Parathyroid adenoma (tissue), 2 donors: Measurements from ENCODE around the gene PPP2R5A.
"Not testable (repeated sequence)": the region's sequence is repeated elsewhere in the genome, so short reads cannot be mapped to it uniquely, and the experiment has no call there.

Experiments used
- H2AFZ ChIP-seq: fragments of 300-600 bp; sonication (generic); one replicate; pipeline ENCODE4 v1.7.0; 2017; ENCODE audit warnings: antibody characterized with exemption, mild to moderate bottlenecking
- H3K27ac ChIP-seq: fragments of 300-600 bp; sonication (generic); one replicate; pipeline ENCODE4 v1.7.0; 2017
- H3K27me3 ChIP-seq: fragments of 300-600 bp; sonication (generic); one replicate; pipeline ENCODE4 v1.7.0; 2017; ENCODE audit warnings: low read length; ENCODE audit not compliant: control insufficient read depth, insufficient read depth
- H3K36me3 ChIP-seq: fragments of 300-600 bp; sonication (generic); one replicate; pipeline ENCODE4 v1.7.0; 2017; ENCODE audit warnings: low read length; ENCODE audit not compliant: control insufficient read depth, insufficient read depth
- H3K4me1 ChIP-seq: fragments of 300-600 bp; sonication (generic); one replicate; pipeline ENCODE4 v1.7.0; 2017; ENCODE audit warnings: control low read depth
- H3K4me2 ChIP-seq: fragments of 300-600 bp; sonication (generic); one replicate; pipeline ENCODE4 v1.7.0; 2017; ENCODE audit warnings: low read length
- H3K4me3 ChIP-seq: fragments of 300-600 bp; sonication (generic); one replicate; pipeline ENCODE4 v1.7.0; 2017; ENCODE audit warnings: low read depth, low read length
- H3K79me2 ChIP-seq: fragments of 300-600 bp; sonication (generic); one replicate; pipeline ENCODE4 v1.7.0; 2017; ENCODE audit warnings: control low read depth
- H3K9ac ChIP-seq: fragments of 300-600 bp; sonication (generic); one replicate; pipeline ENCODE4 v1.7.0; 2017; ENCODE audit warnings: mild to moderate bottlenecking
- H3K9me3 ChIP-seq: fragments of 300-600 bp; sonication (generic); one replicate; pipeline ENCODE4 v1.7.0; 2017; ENCODE audit warnings: low read length; ENCODE audit not compliant: control insufficient read depth
- TF ChIP-seq, protein P1 (sequence below): fragments of 300-600 bp; sonication (generic); IDR thresholded peaks from one replicate; pipeline ENCODE4 v1.7.0; 2017; ENCODE audit warnings: antibody characterized with exemption, mild to moderate bottlenecking
- donor health status: primary hyperparathyroidism.

PPP2R5A gene

DNA sequence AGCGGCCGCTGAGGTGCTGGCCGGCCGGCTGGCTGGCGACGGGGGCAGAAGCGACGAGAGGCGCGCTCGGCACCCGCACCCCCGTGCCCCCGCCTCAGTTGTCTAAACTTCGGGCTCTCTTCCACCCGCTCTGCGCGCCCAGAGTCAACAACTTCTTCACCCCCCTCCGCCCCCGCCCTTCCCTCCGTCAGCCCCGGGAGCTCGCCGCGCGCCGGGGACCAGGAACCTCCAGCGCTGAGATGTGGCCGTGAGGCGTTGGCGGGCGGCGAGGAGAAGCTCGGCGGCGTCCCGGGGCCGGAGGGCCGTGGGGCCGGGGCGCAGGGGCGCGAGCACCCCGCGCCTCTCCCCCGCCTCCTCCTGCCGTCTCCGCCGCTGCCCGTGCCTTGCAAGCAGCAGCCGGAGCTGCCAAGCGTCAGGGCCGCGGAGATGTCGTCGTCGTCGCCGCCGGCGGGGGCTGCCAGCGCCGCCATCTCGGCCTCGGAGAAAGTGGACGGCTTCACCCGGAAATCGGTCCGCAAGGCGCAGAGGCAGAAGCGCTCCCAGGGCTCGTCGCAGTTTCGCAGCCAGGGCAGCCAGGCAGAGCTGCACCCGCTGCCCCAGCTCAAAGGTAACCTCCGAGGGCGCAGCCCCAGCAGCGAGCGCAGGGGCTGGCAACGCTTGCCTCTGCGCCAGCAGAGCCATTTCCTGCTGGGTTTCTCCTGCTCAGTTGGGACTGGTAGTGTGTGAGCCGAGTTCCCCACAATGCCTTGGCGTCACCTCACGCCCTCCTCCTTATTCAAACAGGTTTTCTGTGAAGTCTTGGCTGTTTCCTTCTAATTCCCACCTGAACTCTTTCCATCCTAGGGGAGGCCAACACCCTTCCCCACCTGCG lies 710 bp downstream of the PPP2R5A start:
- Histone ChIP-seq H3K4me2 (peak overlapping the region; percentile 86), H3K36me3 (no peaks in the 10 kb centered on the region), H3K27me3 (no peaks in the 10 kb centered on the region), H3K4me3 (peak overlapping the region; percentile 78), H3K79me2 (peaks cover 16% of the 10 kb centered on the region), H3K4me1 (peaks cover 3% of the 10 kb centered on the region), H3K9me3 (no peaks in the 10 kb centered on the region), H3K27ac (peak overlapping the region; percentile 92), H2AFZ (peak overlapping the region; percentile 85), H3K9ac (peak overlapping the region; percentile 87)
- TF ChIP-seq, protein P1, sequence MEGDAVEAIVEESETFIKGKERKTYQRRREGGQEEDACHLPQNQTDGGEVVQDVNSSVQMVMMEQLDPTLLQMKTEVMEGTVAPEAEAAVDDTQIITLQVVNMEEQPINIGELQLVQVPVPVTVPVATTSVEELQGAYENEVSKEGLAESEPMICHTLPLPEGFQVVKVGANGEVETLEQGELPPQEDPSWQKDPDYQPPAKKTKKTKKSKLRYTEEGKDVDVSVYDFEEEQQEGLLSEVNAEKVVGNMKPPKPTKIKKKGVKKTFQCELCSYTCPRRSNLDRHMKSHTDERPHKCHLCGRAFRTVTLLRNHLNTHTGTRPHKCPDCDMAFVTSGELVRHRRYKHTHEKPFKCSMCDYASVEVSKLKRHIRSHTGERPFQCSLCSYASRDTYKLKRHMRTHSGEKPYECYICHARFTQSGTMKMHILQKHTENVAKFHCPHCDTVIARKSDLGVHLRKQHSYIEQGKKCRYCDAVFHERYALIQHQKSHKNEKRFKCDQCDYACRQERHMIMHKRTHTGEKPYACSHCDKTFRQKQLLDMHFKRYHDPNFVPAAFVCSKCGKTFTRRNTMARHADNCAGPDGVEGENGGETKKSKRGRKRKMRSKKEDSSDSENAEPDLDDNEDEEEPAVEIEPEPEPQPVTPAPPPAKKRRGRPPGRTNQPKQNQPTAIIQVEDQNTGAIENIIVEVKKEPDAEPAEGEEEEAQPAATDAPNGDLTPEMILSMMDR, result no peak

DNA sequence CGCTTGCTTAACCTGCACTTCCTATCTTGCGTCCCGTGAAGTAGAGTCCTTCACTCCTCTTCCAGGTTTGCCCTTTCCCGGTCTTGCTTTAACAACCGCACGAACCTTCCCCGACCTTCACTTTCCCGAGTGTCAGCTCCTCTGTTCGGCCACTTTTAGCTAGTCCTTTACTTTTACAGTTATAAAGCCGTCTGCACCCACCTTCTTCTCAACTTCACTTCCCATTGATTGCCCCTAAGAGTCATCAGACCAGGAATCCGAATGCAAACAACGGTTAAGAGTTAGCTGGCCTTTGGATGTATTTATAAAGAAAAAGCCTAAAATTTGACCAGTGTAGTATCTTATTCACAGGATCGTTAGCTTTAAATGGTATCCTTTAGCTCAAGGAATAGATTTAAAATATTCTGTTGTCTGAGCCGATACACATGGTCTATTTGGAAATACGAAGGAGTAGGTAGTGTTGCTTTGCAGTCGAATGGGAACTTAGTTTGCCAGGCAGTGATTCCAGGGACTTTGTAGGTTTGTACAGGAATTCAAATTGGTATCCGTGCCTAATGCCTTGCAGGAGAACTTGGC lies 1.4 kb downstream of the PPP2R5A start:
- H3K79me2 ChIP-seq, result peaks cover 22% of the 10 kb centered on the region
- peak overlapping the region; percentile 85 for H2AFZ ChIP-seq
- TF ChIP-seq, protein P1, result no peak
- H3K9ac ChIP-seq, result peak overlapping the region; percentile 87
- H3K27me3 ChIP-seq, result no peaks in the 10 kb centered on the region
- peak overlapping the region; percentile 86 for H3K4me2 ChIP-seq
- peak overlapping the region; percentile 78 for H3K4me3 ChIP-seq
- peak overlapping the region; percentile 92 for H3K27ac ChIP-seq
- no peaks in the 10 kb centered on the region for H3K9me3 ChIP-seq
- no peaks in the 10 kb centered on the region for H3K36me3 ChIP-seq
- peaks cover 3% of the 10 kb centered on the region for H3K4me1 ChIP-seq

DNA sequence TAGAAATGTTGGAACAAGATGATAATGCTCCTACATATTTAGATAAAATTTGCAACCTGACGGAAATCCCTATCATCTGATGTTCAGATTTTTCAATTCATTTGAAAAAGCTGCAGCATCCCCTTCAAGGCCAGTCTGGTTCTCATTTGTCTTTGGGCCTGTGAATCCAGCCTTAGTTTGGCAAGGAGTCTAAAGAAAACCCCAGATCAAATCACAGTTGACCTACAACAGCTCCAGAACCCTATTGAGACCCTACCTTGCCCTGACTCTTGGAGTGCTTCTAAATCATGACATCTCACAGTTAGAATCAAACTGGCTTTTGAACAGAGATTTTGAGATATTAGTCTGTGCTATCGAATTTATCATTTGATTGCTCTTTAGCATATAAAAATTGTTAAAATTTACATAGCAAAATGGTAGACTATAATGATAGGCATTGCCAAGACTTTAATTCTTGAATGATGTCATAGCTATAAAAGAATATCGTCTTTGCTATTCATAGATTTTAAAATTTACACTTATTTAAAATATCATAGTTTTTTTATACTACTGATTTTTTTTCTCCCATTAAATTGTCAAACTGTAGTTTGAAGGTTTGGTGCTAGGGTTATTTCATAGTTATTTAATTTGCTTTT lies 2.2 kb downstream of the PPP2R5A start:
- Histone ChIP-seq H3K9ac (no peak overlapping the region), H3K4me3 (peak overlapping the region; percentile 78), H3K4me1 (peaks cover 3% of the 10 kb centered on the region), H2AFZ (no peak overlapping the region), H3K27ac (peak overlapping the region; percentile 92), H3K9me3 (no peaks in the 10 kb centered on the region), H3K27me3 (no peaks in the 10 kb centered on the region), H3K79me2 (peaks cover 28% of the 10 kb centered on the region), H3K4me2 (peak overlapping the region; percentile 86), H3K36me3 (no peaks in the 10 kb centered on the region)
- TF ChIP-seq, protein P1, result no peak

DNA sequence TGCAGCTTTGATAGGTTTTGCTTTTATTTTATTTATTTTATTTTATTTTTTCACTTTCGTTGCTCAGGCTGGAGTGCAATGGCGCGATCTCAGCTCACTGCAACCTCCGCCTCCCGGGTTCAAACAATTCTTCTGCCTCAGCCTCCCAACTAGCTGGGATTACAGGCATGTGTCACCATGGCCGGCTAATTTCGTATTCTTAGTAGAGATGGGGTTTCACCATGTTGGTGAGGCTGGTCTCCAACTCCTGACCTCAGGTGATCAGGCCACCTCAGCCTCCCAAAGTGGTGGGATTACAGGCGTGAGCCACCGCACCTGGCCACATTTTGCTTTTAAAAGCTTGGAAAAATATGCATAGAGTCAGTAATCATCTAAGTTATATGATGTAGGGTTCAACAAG lies 2.8 kb downstream of the PPP2R5A start:
- H3K4me1 ChIP-seq, H3K27ac ChIP-seq, H3K27me3 ChIP-seq, H3K4me3 ChIP-seq, H3K36me3 ChIP-seq, H3K9me3 ChIP-seq, H2AFZ ChIP-seq, H3K4me2 ChIP-seq, H3K9ac ChIP-seq: not testable (repeated sequence)
- H3K79me2 ChIP-seq, result peaks cover 31% of the 10 kb centered on the region

DNA sequence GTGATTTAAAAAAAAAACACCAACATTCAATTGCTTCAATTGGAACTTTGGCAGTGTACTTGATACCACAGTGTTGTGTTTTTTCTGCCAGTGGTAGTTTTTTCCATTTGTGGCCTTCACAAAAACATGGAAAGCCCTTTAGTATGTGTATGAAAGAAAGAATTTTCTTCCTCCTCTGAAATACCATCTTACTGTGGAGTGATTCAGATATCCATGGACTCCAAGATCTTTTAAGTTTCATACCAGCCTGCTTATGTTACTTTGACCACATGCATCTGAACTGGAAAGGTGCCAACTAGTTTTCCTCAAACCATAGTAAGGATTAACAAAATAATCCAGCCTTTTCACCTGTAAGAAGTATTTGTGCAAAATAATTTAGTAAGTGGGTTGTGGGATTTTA lies 3.4 kb downstream of the PPP2R5A start:
- Histone ChIP-seq H2AFZ (no peak overlapping the region), H3K36me3 (no peaks in the 10 kb centered on the region), H3K79me2 (peaks cover 31% of the 10 kb centered on the region), H3K9me3 (no peaks in the 10 kb centered on the region), H3K4me2 (no peak overlapping the region), H3K27ac (no peak overlapping the region), H3K4me1 (peaks cover 3% of the 10 kb centered on the region), H3K27me3 (no peaks in the 10 kb centered on the region), H3K4me3 (peak overlapping the region; percentile 12), H3K9ac (no peak overlapping the region)
- TF ChIP-seq, protein P1, result no peak
